ENCODE results near the gene RAB11FIP4. TPM values are rescaled to one million over a fixed set of nuclear protein-coding genes. Genes with fewer than 3 reads are reported as not detected.

RAB11FIP4 gene
- total RNA-seq, 1 experiment from 2014 or later, result 54.9 TPM

GRCh38 chr17:31369266-31369665, 22.2 kb upstream of the RAB11FIP4 start (continued):
- no peak for TF ChIP-seq PRDM15 (CRISPR knock-in tag; IDR thresholded peaks at IDR 0.05)

GRCh38 chr17:31371511-31372097, 19.9 kb upstream of the RAB11FIP4 start:
- POLR2A ChIA-PET, result no interaction called here
- H3K27ac Mint-ChIP-seq, result no peak overlapping the region

GRCh38 chr17:31373150-31374093, 18.1 kb upstream of the RAB11FIP4 start:
- no peaks in the 10 kb centered on the region for H3K27me3 Mint-ChIP-seq (ENCODE audit: low read depth)
- POLR2A ChIA-PET, result no interaction called here
- H3K4me1 Mint-ChIP-seq, result peaks cover 22% of the 10 kb centered on the region
- no peak overlapping the region for H3K4me3 Mint-ChIP-seq
- no peaks in the 10 kb centered on the region for H3K9me3 Mint-ChIP-seq
- H3K27ac Mint-ChIP-seq, result no peak overlapping the region; the same call in 1 of the 2 replicates
- DNase-seq (ENCODE audit: low spot score) (no peak), ATAC-seq (peak; percentile 59)
- CTCF ChIA-PET, result interaction anchor here (0.6 to 2.0 kb wide), 8 partner anchors 10 to 491 kb away, joined by 3 to 12 read pairs (median 4); no protein-coding TSS in a partner anchor
- H3K36me3 Mint-ChIP-seq, result no peaks in the 10 kb centered on the region
- no peak for TF ChIP-seq AFF4 (CRISPR knock-in tag; IDR thresholded peaks at IDR 0.05; ENCODE audit: borderline replicate concordance)
- TF ChIP-seq ZNF121 (CRISPR knock-in tag; IDR thresholded peaks at IDR 0.05), result no peak
- no peak for TF ChIP-seq ZNF416 (CRISPR knock-in tag; IDR thresholded peaks at IDR 0.05)
- no peak for TF ChIP-seq SOX15 (CRISPR knock-in tag; IDR thresholded peaks at IDR 0.05)
- TF ChIP-seq ATF2 (CRISPR knock-in tag; IDR thresholded peaks at IDR 0.05; ENCODE audit: borderline replicate concordance, low read depth), result no peak
- no peak for TF ChIP-seq ZBTB43 (CRISPR knock-in tag; IDR thresholded peaks at IDR 0.05)
- TF ChIP-seq ZNF425 (CRISPR knock-in tag; conservative IDR thresholded peaks at IDR 0.05), result no peak

More at GRCh38 chr17:31371511-31372097, 19.9 kb upstream of the RAB11FIP4 start:
- H3K27me3 Mint-ChIP-seq (ENCODE audit: low read depth), result no peaks in the 10 kb centered on the region
- no peaks in the 10 kb centered on the region for H3K9me3 Mint-ChIP-seq
- CTCF ChIA-PET, result interaction anchor here (0.9 to 1.7 kb wide), 4 partner anchors 9 to 146 kb away, joined by 3 to 8 read pairs (median 4); no protein-coding TSS in a partner anchor
- DNase-seq (ENCODE audit: low spot score) (no peak), ATAC-seq (no peak)
- peaks cover 16% of the 10 kb centered on the region for H3K4me1 Mint-ChIP-seq
- TF ChIP-seq KAT7 (CRISPR knock-in tag; IDR thresholded peaks at IDR 0.05; ENCODE audit: borderline replicate concordance), result no peak
- no peak for TF ChIP-seq TEAD1 (CRISPR knock-in tag; IDR thresholded peaks at IDR 0.05)
- no peak for TF ChIP-seq FOXJ3 (CRISPR knock-in tag; IDR thresholded peaks at IDR 0.05; ENCODE audit: borderline replicate concordance)
- no peak for TF ChIP-seq AR (CRISPR knock-in tag; IDR thresholded peaks at IDR 0.05)
- no peak for TF ChIP-seq ZNF671 (CRISPR knock-in tag; IDR thresholded peaks at IDR 0.05)
- TF ChIP-seq JUN (CRISPR knock-in tag; IDR thresholded peaks at IDR 0.05), result no peak
- no peaks in the 10 kb centered on the region for H3K36me3 Mint-ChIP-seq
- no peak overlapping the region for H3K4me3 Mint-ChIP-seq

All from WTC11 (cell line).